PC-3 (cell line): ENCODE data around the gene RNF32. TPM values are rescaled to one million over a fixed set of nuclear protein-coding genes. Genes with fewer than 3 reads are reported as not detected.

Experiments
- ATAC-seq: fragments of 200-7000 bp; cut with Tn5 transposase; 2 replicates; pipeline ENCODE4 v1.9.1; 2020; ENCODE audit warnings: mild to moderate bottlenecking, moderate library complexity
- BruUV-seq: library from RNA; stranded (reverse); fragments of 400-500 nt; replicated peaks from 2 replicates; lab custom pipeline; 2021; lab: Mats Ljungman, UMichigan
- CTCF ChIA-PET: fragments of 300-600 bp; sonication (Branson Sonifier 250); formaldehyde crosslinking; loops from one replicate; lab custom pipeline; 2022; ENCODE audit warnings: antibody characterized with exemption; lab: Charles Lee
- POLR2A ChIA-PET: fragments of 300-600 bp; sonication (Branson Sonifier 250); formaldehyde crosslinking; loops from one replicate; lab custom pipeline; 2022; ENCODE audit warnings: antibody characterized with exemption; ENCODE audit not compliant: unreplicated experiment; lab: Charles Lee
- DNase-seq: peaks from one replicate; pipeline ENCODE4 v3.0.0-alpha.2; 2015
- H2AFZ ChIP-seq: fragments of 300-600 bp; sonication (generic); 2 replicates; pipeline ENCODE4 v1.6.0; 2016; ENCODE audit warnings: antibody characterized with exemption, low read length
- H3F3A ChIP-seq: fragments of 300-600 bp; sonication (generic); one replicate; pipeline ENCODE4 v1.6.0; 2017; ENCODE audit warnings: antibody characterized with exemption, low read length, control low read depth, mild to moderate bottlenecking; ENCODE audit not compliant: unreplicated experiment
- H3K27ac ChIP-seq: fragments of 300-600 bp; sonication (generic); 2 replicates; pipeline ENCODE4 v1.5.1; 2016; ENCODE audit warnings: mild to moderate bottlenecking, low read length
- H3K27me3 ChIP-seq: fragments of 300-600 bp; sonication (generic); 2 replicates; pipeline ENCODE4 v1.6.1; 2016; ENCODE audit warnings: low read length, mixed read lengths
- H3K36me3 ChIP-seq: fragments of 300-600 bp; sonication (generic); 2 replicates; pipeline ENCODE4 v1.6.1; 2016; ENCODE audit warnings: low read depth, mixed run types, low read length, mixed read lengths
- H3K4me1 ChIP-seq: fragments of 300-600 bp; sonication (generic); 2 replicates; pipeline ENCODE4 v1.5.1; 2016; ENCODE audit warnings: low read length; ENCODE audit not compliant: insufficient read depth
- H3K4me2 ChIP-seq: fragments of 300-600 bp; sonication (generic); 2 replicates; pipeline ENCODE4 v1.6.0; 2016; ENCODE audit warnings: low read length
- H3K4me3 ChIP-seq: fragments of 300-600 bp; sonication (generic); 2 replicates; pipeline ENCODE4 v1.5.1; 2016; ENCODE audit warnings: mild to moderate bottlenecking, low read length, mixed read lengths
- H3K79me2 ChIP-seq: fragments of 300-600 bp; sonication (generic); 2 replicates; pipeline ENCODE4 v1.6.1; 2017; ENCODE audit warnings: low read length, mixed read lengths
- H3K9ac ChIP-seq: fragments of 300-600 bp; sonication (generic); 2 replicates; pipeline ENCODE4 v1.6.0; 2016; ENCODE audit warnings: mild to moderate bottlenecking, low read length
- H3K9me2 ChIP-seq: fragments of 300-600 bp; sonication (generic); replicated peaks from 2 replicates; pipeline ENCODE4 v1.6.1; 2016; ENCODE audit warnings: mixed run types, low read length, mixed read lengths
- H3K9me3 ChIP-seq: fragments of 300-600 bp; sonication (generic); 2 replicates; pipeline ENCODE4 v1.6.1; 2016; ENCODE audit warnings: low read length, mixed read lengths
- H4K20me1 ChIP-seq: fragments of 300-600 bp; sonication (generic); 2 replicates; pipeline ENCODE4 v1.6.1; 2016; ENCODE audit warnings: low read length, mixed read lengths
- CTCF ChIP-seq: fragments of 300-600 bp; sonication (generic); conservative IDR thresholded peaks from 2 replicates; pipeline ENCODE4 v1.5.1; 2017; ENCODE audit warnings: antibody characterized with exemption, low read depth, mild to moderate bottlenecking, low read length
- EZH2 ChIP-seq: fragments of 300-600 bp; sonication (generic); IDR thresholded peaks from one replicate; pipeline ENCODE4 v1.6.1; 2017; ENCODE audit warnings: antibody characterized with exemption, mild to moderate bottlenecking, low read length; ENCODE audit not compliant: unreplicated experiment
- EZH2phosphoT487 ChIP-seq: fragments of 300-600 bp; sonication (generic); IDR thresholded peaks from 2 replicates; pipeline ENCODE4 v1.6.1; 2018; ENCODE audit warnings: mild to moderate bottlenecking, antibody characterized with exemption, low read length, borderline replicate concordance
- intact Hi-C: fragments of 100-400 bp; cut with micrococcal nuclease; formaldehyde crosslinking; loops from 2 replicates; pipeline ENCODE4 v1.9.0; 2023
- total RNA-seq: library from RNA; depleted of rRNA; stranded (reverse); fragments of >200 nt; gene quantifications from 2 replicates; pipeline ENCODE4 v1.2.3, GENCODE V29; 2014

RNF32 gene
- total RNA-seq, 1 experiment from 2014 or later = 1.7 TPM

- CTCF ChIA-PET = no interaction called here
- peak overlapping the region; percentile 39 for H3K27ac ChIP-seq
- peak; percentile 91 for ATAC-seq
Observed at GRCh38 chr7:156668130-156668741, 27.7 kb downstream of the RNF32 start.

GRCh38 chr7:156669035-156669828, 28.7 kb downstream of the RNF32 start:
- no TSS peak for BruUV-seq
- no peak for DNase-seq
- H3K9me2 ChIP-seq = no peaks in the 10 kb centered on the region
- intact Hi-C loops = no loop called here
- TF ChIP-seq CTCF (no peak), EZH2phosphoT487 (no peak), EZH2 (no peak)
- no peak overlapping the region for H3K4me2 ChIP-seq
- no peaks in the 10 kb centered on the region for H3F3A ChIP-seq
- ChIA-PET CTCF (no interaction called here), POLR2A (no interaction called here)
- no peak overlapping the region for H3K4me3 ChIP-seq
- H3K27ac ChIP-seq = no peak overlapping the region
- peaks cover 9% of the 10 kb centered on the region for H3K4me1 ChIP-seq
- no peak for ATAC-seq
- H4K20me1 ChIP-seq = no peaks in the 10 kb centered on the region
- H3K9me3 ChIP-seq = no peaks in the 10 kb centered on the region
- H2AFZ ChIP-seq = no peak overlapping the region
- no peaks in the 10 kb centered on the region for H3K36me3 ChIP-seq
- H3K79me2 ChIP-seq = no peaks in the 10 kb centered on the region
- H3K27me3 ChIP-seq = no peaks in the 10 kb centered on the region
- H3K9ac ChIP-seq = no peak overlapping the region

More at GRCh38 chr7:156668130-156668741, 27.7 kb downstream of the RNF32 start:
- Histone ChIP-seq H3K79me2 (no peaks in the 10 kb centered on the region), H4K20me1 (no peaks in the 10 kb centered on the region), H3K9ac (no peak overlapping the region; the same call in 1 of the 2 replicates), H3K9me3 (no peaks in the 10 kb centered on the region), H3K4me3 (no peak overlapping the region), H3F3A (no peaks in the 10 kb centered on the region), H3K4me1 (peaks cover 9% of the 10 kb centered on the region), H3K4me2 (no peak overlapping the region), H3K36me3 (no peaks in the 10 kb centered on the region), H2AFZ (no peak overlapping the region), H3K27me3 (no peaks in the 10 kb centered on the region), H3K9me2 (no peaks in the 10 kb centered on the region)
- intact Hi-C loops = no loop called here
- DNase-seq = peak; percentile 50
- no peak for TF ChIP-seq CTCF
- no peak for TF ChIP-seq EZH2
- TF ChIP-seq EZH2phosphoT487 = no peak
- BruUV-seq = no TSS peak
- POLR2A ChIA-PET = no interaction called here
